B cell (primary cell): ENCODE results near the gene IFI16. TPM values are rescaled to one million over a fixed set of nuclear protein-coding genes. Genes with fewer than 3 reads are reported as not detected.

ENCODE experiments used
- ATAC-seq: fragments of 200-7000 bp; cut with Tn5 transposase; one replicate; pipeline ENCODE4 v1.10.0; 2021; ENCODE audit warnings: low read depth, mild to moderate bottlenecking, moderate number of reproducible peaks, moderate library complexity
- CTCF ChIA-PET: fragments of 350-600 bp; sonication (Branson Sonifier 250); formaldehyde crosslinking; loops from one replicate; lab custom pipeline; 2021; ENCODE audit warnings: antibody characterized with exemption, inconsistent platforms; lab: Charles Lee
- POLR2A ChIA-PET: fragments of 350-600 bp; sonication (Branson Sonifier 250); formaldehyde crosslinking; loops from one replicate; lab custom pipeline; 2021; ENCODE audit warnings: antibody characterized with exemption; lab: Charles Lee
- DNase-seq: peaks from one replicate; pipeline ENCODE4 v3.0.0; 2013
- H2AFZ ChIP-seq: 2 replicates; pipeline ENCODE4 v1.6.1; 2012; ENCODE audit warnings: mild to moderate bottlenecking, low read depth, low read length; ENCODE audit not compliant: insufficient read depth, poor library complexity, severe bottlenecking
- H3K27ac ChIP-seq, 2 donors: 1 replicate in 1 of 2; 2 replicates in 1 of 2; pipeline ENCODE4 v1.5.1; 2012 to 2013; ENCODE audit warnings: low read length in 2 of 2, mild to moderate bottlenecking in 2 of 2, moderate library complexity in 1 of 2
- H3K27me3 ChIP-seq, 4 experiments: fragments of 200-600 bp in 1 of 4; sonication (generic) in 1 of 4; replicated peaks in 1 of 4; 1 replicate in 2 of 4; 2 replicates in 2 of 4; pipeline versions ENCODE4 v1.6.1 to v1.7.0; 2013 to 2016; ENCODE audit warnings: low read length in 3 of 4, mild to moderate bottlenecking in 2 of 4, mixed read lengths in 1 of 4, moderate library complexity in 1 of 4; ENCODE audit not compliant: insufficient read depth in 4 of 4, control insufficient read depth in 3 of 4; ENCODE audit errors: control extremely low read depth in 1 of 4
- H3K36me3 ChIP-seq, 2 experiments: replicated peaks in 1 of 2; 1 replicate in 1 of 2; 2 replicates in 1 of 2; pipeline versions ENCODE4 v1.6.1 to v1.7.1; 2013; ENCODE audit warnings: low read length in 1 of 2; ENCODE audit not compliant: insufficient read depth in 2 of 2, control insufficient read depth in 1 of 2; ENCODE audit errors: control extremely low read depth in 1 of 2, extremely low read depth in 1 of 2
- H3K4me1 ChIP-seq, 2 donors: fragments of 200-600 bp in 1 of 2; sonication (generic) in 1 of 2; 1 replicate in 1 of 2; 2 replicates in 1 of 2; pipeline versions ENCODE4 v1.5.1 to v1.6.1; 2013 to 2017; ENCODE audit warnings: low read length in 2 of 2; ENCODE audit not compliant: control insufficient read depth in 2 of 2, insufficient read depth in 2 of 2
- H3K4me2 ChIP-seq: replicated peaks from 2 replicates; pipeline ENCODE3; 2012; ENCODE audit warnings: mild to moderate bottlenecking, low read depth, low read length; ENCODE audit not compliant: poor library complexity, severe bottlenecking
- H3K4me3 ChIP-seq, 5 experiments: fragments of 200-600 bp in 1 of 5; sonication (generic) in 1 of 5; 1 replicate in 3 of 5; 2 replicates in 2 of 5; pipeline versions ENCODE4 v1.5.1 to v1.7.0; 2011 to 2016; ENCODE audit warnings: low read length in 4 of 5, mild to moderate bottlenecking in 4 of 5, low read depth in 2 of 5, control low read depth in 1 of 5, moderate library complexity in 1 of 5; ENCODE audit not compliant: insufficient read depth in 1 of 5; ENCODE audit errors: control extremely low read depth in 1 of 5, extremely low read depth in 1 of 5
- H3K79me2 ChIP-seq: fragments of 200-600 bp; sonication (generic); one replicate; pipeline ENCODE4 v1.6.0; 2016; ENCODE audit warnings: low read length; ENCODE audit not compliant: control insufficient read depth, insufficient read depth
- H3K9ac ChIP-seq: fragments of 200-600 bp; sonication (generic); 2 replicates; pipeline ENCODE4 v1.6.1; 2017; ENCODE audit warnings: mild to moderate bottlenecking, low read length, moderate library complexity
- H3K9me3 ChIP-seq, 3 donors: one replicate each; pipeline versions ENCODE4 v1.6.1 to v1.7.1; 2013; ENCODE audit warnings: low read length in 2 of 3; ENCODE audit not compliant: control insufficient read depth in 2 of 3, insufficient read depth in 1 of 3; ENCODE audit errors: control extremely low read depth in 1 of 3
- H4K20me1 ChIP-seq: 2 replicates; pipeline ENCODE4 v1.6.0; 2012; ENCODE audit warnings: mild to moderate bottlenecking, low read length; ENCODE audit not compliant: insufficient read depth, control insufficient read depth, poor library complexity, severe bottlenecking
- H3K27ac Mint-ChIP-seq: one replicate; pipeline ENCODE4 v1.8.0; 2021; ENCODE audit warnings: mixed read lengths
- H3K27me3 Mint-ChIP-seq: one replicate; pipeline ENCODE4 v1.8.0; 2021; ENCODE audit warnings: mixed read lengths
- H3K4me1 Mint-ChIP-seq: one replicate; pipeline ENCODE4 v1.8.0; 2021; ENCODE audit warnings: mixed read lengths
- H3K4me3 Mint-ChIP-seq: one replicate; pipeline ENCODE4 v1.8.0; 2021; ENCODE audit warnings: mixed read lengths
- H3K9me3 Mint-ChIP-seq: one replicate; pipeline ENCODE4 v1.8.0; 2022; ENCODE audit warnings: mixed read lengths; ENCODE audit not compliant: insufficient read depth
- EZH2 ChIP-seq: IDR thresholded peaks from 2 replicates; pipeline ENCODE4 v1.6.1; 2012; ENCODE audit warnings: borderline replicate concordance, low read depth, mild to moderate bottlenecking, moderate library complexity, low read length; ENCODE audit not compliant: insufficient read depth, poor library complexity, severe bottlenecking
- WGBS: methylation state at CpG from one replicate; pipeline ENCODE4 v1.1.5; 2013; ENCODE audit warnings: missing lambda C conversion rate; ENCODE audit not compliant: insufficient coverage; 5-methylcytosine and 5-hydroxymethylcytosine counted together
- intact Hi-C: fragments of 100-400 bp; cut with micrococcal nuclease; formaldehyde crosslinking; loops from one replicate; pipeline ENCODE4 v1.10.0; 2022
- polyA plus RNA-seq: library from polyadenylated mRNA; depleted of rRNA; stranded (reverse); fragments of >200 nt; gene quantifications from 2 replicates; pipeline ENCODE4 v1.2.3, GENCODE V29; 2012
- total RNA-seq, 2 donors: library from RNA; stranded (reverse); fragments of 120-200 nt in 1 of 2; gene quantifications; 1 replicate in 1 of 2; 2 replicates in 1 of 2; pipeline versions ENCODE4 v1.2.3 to v1.2.4, GENCODE V29; 2013 to 2022
- TF ChIP-seq, protein P1 (sequence below): fragments of 200-600 bp; IDR thresholded peaks from one replicate; pipeline ENCODE4 v1.8.0; 2022; ENCODE audit warnings: antibody characterized with exemption, mild to moderate bottlenecking

The IFI16 gene
- total and polyA plus RNA-seq, 2 donors (not counting 1 experiment from before 2014, with no cell fraction given): 89.0 to 176 TPM

- Histone ChIP-seq H3K4me2 (no peak overlapping the region), H3K79me2 (no peaks in the 10 kb centered on the region), H3K9me3 (peaks cover 0 to 1% (median 0%) of the 10 kb centered on the region in 3 donors), H4K20me1 (no peaks in the 10 kb centered on the region), H3K4me1 (peaks cover 8 to 14% of the 10 kb centered on the region in 2 donors), H3K9ac (no peak overlapping the region), H3K27me3 (no peaks in the 10 kb centered on the region), H3K27ac (no peak overlapping the region), H3K36me3 (no peaks in the 10 kb centered on the region), H2AFZ (no peak overlapping the region), H3K4me3 (no peak overlapping the region)
- Mint-ChIP-seq H3K4me1 (peaks cover 26% of the 10 kb centered on the region), H3K4me3 (no peak overlapping the region), H3K27me3 (no peaks in the 10 kb centered on the region), H3K9me3 (no peaks in the 10 kb centered on the region), H3K27ac (peak overlapping the region; percentile 27)
- 86% methylated on average over 1 of the region's 6 CpGs for WGBS
- no peak for DNase-seq
- POLR2A ChIA-PET: interaction anchor here (0.6 kb wide), 1 partner anchor 29 kb away, joined by 4 read pairs; no protein-coding TSS in a partner anchor
- intact Hi-C loops: no loop called here
- no peak for TF ChIP-seq EZH2
- TF ChIP-seq, protein P1, sequence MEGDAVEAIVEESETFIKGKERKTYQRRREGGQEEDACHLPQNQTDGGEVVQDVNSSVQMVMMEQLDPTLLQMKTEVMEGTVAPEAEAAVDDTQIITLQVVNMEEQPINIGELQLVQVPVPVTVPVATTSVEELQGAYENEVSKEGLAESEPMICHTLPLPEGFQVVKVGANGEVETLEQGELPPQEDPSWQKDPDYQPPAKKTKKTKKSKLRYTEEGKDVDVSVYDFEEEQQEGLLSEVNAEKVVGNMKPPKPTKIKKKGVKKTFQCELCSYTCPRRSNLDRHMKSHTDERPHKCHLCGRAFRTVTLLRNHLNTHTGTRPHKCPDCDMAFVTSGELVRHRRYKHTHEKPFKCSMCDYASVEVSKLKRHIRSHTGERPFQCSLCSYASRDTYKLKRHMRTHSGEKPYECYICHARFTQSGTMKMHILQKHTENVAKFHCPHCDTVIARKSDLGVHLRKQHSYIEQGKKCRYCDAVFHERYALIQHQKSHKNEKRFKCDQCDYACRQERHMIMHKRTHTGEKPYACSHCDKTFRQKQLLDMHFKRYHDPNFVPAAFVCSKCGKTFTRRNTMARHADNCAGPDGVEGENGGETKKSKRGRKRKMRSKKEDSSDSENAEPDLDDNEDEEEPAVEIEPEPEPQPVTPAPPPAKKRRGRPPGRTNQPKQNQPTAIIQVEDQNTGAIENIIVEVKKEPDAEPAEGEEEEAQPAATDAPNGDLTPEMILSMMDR: no peak
- no peak for ATAC-seq
- CTCF ChIA-PET: interaction anchor here (0.9 to 2.4 kb wide), 5 partner anchors 9 to 796 kb away, joined by 3 to 17 read pairs (median 3); partner anchors contain the start of gene IFI16
Measured at GRCh38 chr1:159000070-159000409, 9.7 kb upstream of the IFI16 start.

GRCh38 chr1:159000625-159001024, 9.1 kb upstream of the IFI16 start:
- WGBS: no CpG with 5 or more reads among the region's 1 CpG
- H3K4me2 ChIP-seq: no peak overlapping the region
- no peaks in the 10 kb centered on the region for H3K36me3 ChIP-seq
- ChIA-PET POLR2A (interaction anchor here (0.7 kb wide), 1 partner anchor 67 kb away, joined by 3 read pairs; no protein-coding TSS in a partner anchor), CTCF (interaction anchor here (0.9 to 2.4 kb wide), 6 partner anchors 8 to 1009 kb away, joined by 3 to 17 read pairs (median 4); partner anchors contain the start of gene IFI16)
- H3K9me3 ChIP-seq: peaks cover 0 to 1% (median 0%) of the 10 kb centered on the region in 3 donors
- Mint-ChIP-seq H3K4me3 (no peak overlapping the region), H3K27ac (no peak overlapping the region), H3K4me1 (peaks cover 30% of the 10 kb centered on the region), H3K9me3 (no peaks in the 10 kb centered on the region), H3K27me3 (no peaks in the 10 kb centered on the region)
- no peak for DNase-seq
- H4K20me1 ChIP-seq: no peaks in the 10 kb centered on the region
- peaks cover 14 to 20% of the 10 kb centered on the region in 2 donors for H3K4me1 ChIP-seq
- no peak for TF ChIP-seq EZH2
- TF ChIP-seq, protein P1: no peak
- H2AFZ ChIP-seq: no peak overlapping the region
- H3K9ac ChIP-seq: no peak overlapping the region
- H3K79me2 ChIP-seq: no peaks in the 10 kb centered on the region
- no peak overlapping the region for H3K4me3 ChIP-seq
- intact Hi-C loops: no loop called here
- no peak overlapping the region for H3K27ac ChIP-seq
- H3K27me3 ChIP-seq: no peaks in the 10 kb centered on the region
- ATAC-seq: no peak
